ENCODE results near the gene CCDC191.

CCDC191 gene

GRCh38 chr3:114014211-114014610 is 42.1 kb downstream of the CCDC191 start:
- DNase-seq (ENCODE audit: low spot score), result no peak
- no peak for TF ChIP-seq CTCF (IDR thresholded peaks at IDR 0.05; ENCODE audit: extremely low read depth, missing control alignments)

- TF ChIP-seq CTCF (IDR thresholded peaks at IDR 0.05; ENCODE audit: extremely low read depth, missing control alignments), result no peak
- DNase-seq (ENCODE audit: low spot score), result peak; percentile 18
Measured at GRCh38 chr3:114011059-114011797, 45.1 kb downstream of the CCDC191 start.

GRCh38 chr3:114005481-114005880 is 50.8 kb downstream of the CCDC191 start:
- TF ChIP-seq CTCF (IDR thresholded peaks at IDR 0.05; ENCODE audit: extremely low read depth, missing control alignments), result no peak

GRCh38 chr3:113985541-113985940 is 70.8 kb downstream of the CCDC191 start:
- no peak for TF ChIP-seq CTCF (IDR thresholded peaks at IDR 0.05; ENCODE audit: extremely low read depth, missing control alignments)
- DNase-seq (ENCODE audit: low spot score), result peak; percentile 18

More at GRCh38 chr3:114005481-114005880, 50.8 kb downstream of the CCDC191 start:
- peak; percentile 12 for DNase-seq (ENCODE audit: low spot score)

GRCh38 chr3:113983544-113983943 is 72.8 kb downstream of the CCDC191 start:
- no peak for DNase-seq (ENCODE audit: low spot score)
- no peak for TF ChIP-seq CTCF (IDR thresholded peaks at IDR 0.05; ENCODE audit: extremely low read depth, missing control alignments)

GRCh38 chr3:113981803-113982202 is 74.5 kb downstream of the CCDC191 start:
- TF ChIP-seq CTCF (IDR thresholded peaks at IDR 0.05; ENCODE audit: extremely low read depth, missing control alignments), result no peak

GRCh38 chr3:113979916-113980315 is 76.4 kb downstream of the CCDC191 start:
- no peak for DNase-seq (ENCODE audit: low spot score)

More at GRCh38 chr3:113981803-113982202, 74.5 kb downstream of the CCDC191 start:
- DNase-seq (ENCODE audit: low spot score), result no peak

More at GRCh38 chr3:113979916-113980315, 76.4 kb downstream of the CCDC191 start:
- TF ChIP-seq CTCF (IDR thresholded peaks at IDR 0.05; ENCODE audit: extremely low read depth, missing control alignments), result no peak

All from GM20000 (cell line).